Measurements from ENCODE around the gene CYP11A1. TPM values are rescaled to one million over a fixed set of nuclear protein-coding genes. Genes with fewer than 3 reads are reported as not detected.

Gene CYP11A1
- total and polyA plus RNA-seq, 9 donors, result 19.9 to 1,902 (median 32.3) TPM

GRCh38 chr15:74411686-74412085, 44.2 kb upstream of the CYP11A1 start:
- H3K4me3 ChIP-seq, result no peak overlapping the region
- TF ChIP-seq EP300 (IDR thresholded peaks at IDR 0.05) (no peak), POLR2A (IDR thresholded peaks at IDR 0.05) (no peak), CTCF (IDR thresholded peaks at IDR 0.05) (no peak)
- no peak overlapping the region for H3K27ac ChIP-seq
- DNase-seq, result no peak
- no peaks in the 10 kb centered on the region for H3K9me3 ChIP-seq
- intact Hi-C loops (cut with DNase I), result no loop called here
- WGBS, 3 donors, result 90 to 96% (median 91%) methylated on average over 12 of the region's 12 CpGs
- no peaks in the 10 kb centered on the region for H3K36me3 ChIP-seq
- H3K4me1 ChIP-seq (ENCODE audit: insufficient read depth), result peaks cover 8% of the 10 kb centered on the region
- no peaks in the 10 kb centered on the region for H3K27me3 ChIP-seq

DNA sequence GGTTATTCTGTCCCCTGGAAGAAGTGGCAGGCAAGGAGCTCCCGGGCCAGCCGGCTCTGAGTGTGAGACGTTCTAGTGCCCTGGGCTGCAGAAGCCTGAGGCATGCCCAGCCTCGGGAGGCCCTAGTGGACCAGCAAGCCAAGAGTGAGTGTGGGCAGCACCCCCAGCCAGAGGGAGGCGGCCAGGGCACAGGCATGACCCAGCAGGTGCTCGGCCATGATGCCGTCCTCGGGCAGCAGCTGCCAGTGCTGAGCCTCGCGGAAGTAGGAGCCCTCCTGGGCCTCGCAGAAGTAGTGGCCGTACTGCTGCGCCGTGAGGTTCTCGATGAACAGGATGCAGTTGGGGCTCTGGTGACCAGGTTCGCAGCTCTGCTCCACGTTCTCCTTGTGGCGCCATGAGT, 43.1 kb upstream of the CYP11A1 start:
- H3K9me3 ChIP-seq, result no peaks in the 10 kb centered on the region
- H3K27me3 ChIP-seq, result no peaks in the 10 kb centered on the region
- TF ChIP-seq CTCF (IDR thresholded peaks at IDR 0.05) (no peak), POLR2A (IDR thresholded peaks at IDR 0.05) (no peak)
- intact Hi-C loops (cut with DNase I), result no loop called here
- H3K36me3 ChIP-seq, result no peaks in the 10 kb centered on the region
- H3K4me1 ChIP-seq (ENCODE audit: insufficient read depth), result peaks cover 16% of the 10 kb centered on the region
- no peak overlapping the region for H3K4me3 ChIP-seq
- WGBS, 3 donors, result 92 to 98% (median 96%) methylated on average over 12 to 18 of the region's 18 CpGs
- H3K27ac ChIP-seq, result no peak overlapping the region
- DNase-seq, result no peak

DNA sequence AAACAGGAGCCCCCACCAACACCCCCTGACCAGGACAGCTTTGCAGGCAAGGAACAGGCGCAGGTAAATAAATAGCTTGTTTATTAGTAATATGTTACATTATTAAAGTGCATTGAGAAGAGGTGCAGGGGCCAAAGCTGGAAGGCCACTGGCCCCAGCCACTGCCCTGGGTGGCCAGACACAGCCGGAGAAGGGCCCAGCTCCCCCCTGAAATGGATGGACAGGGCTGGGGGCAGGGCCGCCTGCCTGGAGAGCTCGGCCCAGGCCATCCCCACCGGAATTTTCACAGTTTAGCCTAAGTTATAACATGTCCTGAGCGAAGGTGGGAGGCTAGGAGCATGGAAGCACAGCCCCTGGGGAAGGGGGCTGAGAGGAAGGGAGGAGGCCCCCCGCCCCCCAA, 41.8 kb upstream of the CYP11A1 start:
- Histone ChIP-seq H3K27me3 (no peaks in the 10 kb centered on the region), H3K36me3 (no peaks in the 10 kb centered on the region), H3K4me1 (ENCODE audit: insufficient read depth) (peaks cover 20% of the 10 kb centered on the region), H3K4me3 (no peak overlapping the region), H3K9me3 (no peaks in the 10 kb centered on the region), H3K27ac (no peak overlapping the region)
- intact Hi-C loops (cut with DNase I), result no loop called here
- DNase-seq, result no peak
- 82 to 88% (median 83%) methylated on average over 7 of the region's 7 CpGs for WGBS, 3 donors
- TF ChIP-seq CTCF (IDR thresholded peaks at IDR 0.05) (no peak), POLR2A (IDR thresholded peaks at IDR 0.05) (no peak), EP300 (IDR thresholded peaks at IDR 0.05) (no peak)

- 52 to 67% (median 55%) methylated on average over 7 of the region's 7 CpGs for WGBS, 3 donors
- Histone ChIP-seq H3K4me3 (no peak overlapping the region), H3K27ac (no peak overlapping the region), H3K9me3 (no peaks in the 10 kb centered on the region), H3K4me1 (ENCODE audit: insufficient read depth) (peaks cover 23% of the 10 kb centered on the region), H3K27me3 (no peaks in the 10 kb centered on the region), H3K36me3 (no peaks in the 10 kb centered on the region)
- intact Hi-C loops (cut with DNase I), result no loop called here
- TF ChIP-seq POLR2A (IDR thresholded peaks at IDR 0.05), result no peak
- TF ChIP-seq CTCF (IDR thresholded peaks at IDR 0.05), result no peak
- TF ChIP-seq EP300 (IDR thresholded peaks at IDR 0.05), result no peak
- no peak for DNase-seq
These were observed 41.4 kb upstream of the CYP11A1 start for GRCh38 chr15:74408815-74409214.

GRCh38 chr15:74408385-74408784, 40.9 kb upstream of the CYP11A1 start:
- no peak overlapping the region for H3K27ac ChIP-seq
- intact Hi-C loops (cut with DNase I), result no loop called here
- H3K4me1 ChIP-seq (ENCODE audit: insufficient read depth), result peaks cover 27% of the 10 kb centered on the region
- H3K27me3 ChIP-seq, result no peaks in the 10 kb centered on the region
- no peak for DNase-seq
- 84 to 95% (median 86%) methylated on average over 2 of the region's 2 CpGs for WGBS, 3 donors
- H3K36me3 ChIP-seq, result no peaks in the 10 kb centered on the region
- H3K4me3 ChIP-seq, result no peak overlapping the region
- TF ChIP-seq EP300 (IDR thresholded peaks at IDR 0.05), result no peak
- no peak for TF ChIP-seq POLR2A (IDR thresholded peaks at IDR 0.05)
- no peak for TF ChIP-seq CTCF (IDR thresholded peaks at IDR 0.05)
- H3K9me3 ChIP-seq, result no peaks in the 10 kb centered on the region
